H1 (cell line): Measurements from ENCODE around the gene MTFP1. TPM values are rescaled to one million over a fixed set of nuclear protein-coding genes. Genes with fewer than 3 reads are reported as not detected.

Source experiments
- JUN ChIP-seq: IDR thresholded peaks from 2 replicates; pipeline ENCODE4 v1.6.1; 2011; ENCODE audit warnings: low read depth, mild to moderate bottlenecking, improper control_type of control experiment, low read length
- polyA plus RNA-seq, 7 experiments: library from polyadenylated mRNA; depleted of rRNA in 3 of 7; stranded (reverse) in 5 of 7; unstranded in 2 of 7; fragments of >200 nt in 5 of 7; fragments of 200-250 nt in 2 of 7; gene quantifications; 1 replicate in 5 of 7; 2 replicates in 1 of 7; 4 replicates in 1 of 7; pipeline versions ENCODE4 v1.2.1 to v1.2.3, GENCODE V29; 2011 to 2013; ENCODE audit warnings: missing spikeins in 2 of 7, mixed read lengths in 2 of 7
- total RNA-seq: library from RNA; stranded (reverse); fragmentation: NEBNext Ultra II Directional; extraction: Animal tissue kit (Norgen Biotek cat#: 25700); gene quantifications from 2 replicates; pipeline ENCODE4 v1.2.1, GENCODE V29; 2021

Gene MTFP1
- total and polyA plus RNA-seq, 2 of the 8 experiments (the other 6 are each of a cell fraction or from before 2014, with no cell fraction given) = 59.8 to 98.8 TPM

- no peak for TF ChIP-seq JUN
- TF ChIP-seq, all 59 proteins: peak for 0
These were observed 15.5 kb downstream of the MTFP1 start (continued) for GRCh38 chr22:30441088-30441487.
